Adrenal gland (tissue), 12 donors: ENCODE results near the gene SLC30A3. TPM values are rescaled to one million over a fixed set of nuclear protein-coding genes. Genes with fewer than 3 reads are reported as not detected.

Experiments used
- DNase-seq, 7 donors: peaks; one replicate each; pipeline ENCODE4 v3.0.0-alpha.2; 2019 to 2020
- H3K27ac ChIP-seq, 5 donors: fragments of 200-600 bp; sonication (generic) in 4 of 5; 1 replicate in 3 of 5; 2 replicates in 2 of 5; pipeline versions ENCODE4 v1.5.1 to v1.8.0; 2016 to 2020; ENCODE audit warnings: mild to moderate bottlenecking in 1 of 5
- H3K27me3 ChIP-seq: fragments of 200-600 bp; 2 replicates; pipeline ENCODE4 v1.8.0; 2021
- H3K36me3 ChIP-seq, 2 donors: fragments of 200-600 bp; replicated peaks in 1 of 2; 1 replicate in 1 of 2; 2 replicates in 1 of 2; pipeline versions ENCODE4 v1.5.1 to v1.8.0; 2018 to 2022
- H3K4me1 ChIP-seq, 2 donors: fragments of 200-600 bp; replicated peaks in 1 of 2; 1 replicate in 1 of 2; 2 replicates in 1 of 2; pipeline versions ENCODE4 v1.5.1 to v1.8.0; 2018 to 2021
- H3K4me3 ChIP-seq, 4 donors: fragments of 200-600 bp; sonication (generic) in 3 of 4; one replicate each; pipeline ENCODE4 v1.5.1; 2016 to 2018
- H3K9me3 ChIP-seq, 3 donors: fragments of 200-600 bp; sonication (generic) in 1 of 3; replicated peaks in 1 of 3; 1 replicate in 2 of 3; 2 replicates in 1 of 3; pipeline versions ENCODE4 v1.5.1 to v1.8.0; 2016 to 2021
- CTCF ChIP-seq, 6 experiments: fragments of 450-650 bp in 4 of 6; fragments of 200-600 bp in 2 of 6; sonication (generic) in 1 of 6; IDR thresholded peaks; 1 replicate in 5 of 6; 2 replicates in 1 of 6; pipeline versions ENCODE4 v1.5.1 to v1.8.0; 2016 to 2021; ENCODE audit warnings: antibody characterized with exemption in 6 of 6, mild to moderate bottlenecking in 2 of 6, moderate library complexity in 1 of 6
- POLR2A ChIP-seq, 2 donors: fragments of 450-650 bp; IDR thresholded peaks; one replicate each; pipeline ENCODE4 v1.6.1; 2017; ENCODE audit warnings: antibody characterized with exemption in 2 of 2, mild to moderate bottlenecking in 2 of 2, moderate library complexity in 1 of 2
- WGBS, 4 donors: extraction: QIAGEN DNeasy Blood & Tissue Kit in 2 of 4; methylation state at CpG; one replicate each; pipeline versions ENCODE4 v1.1.5 to v1.1.7; 2013 to 2017; 5-methylcytosine and 5-hydroxymethylcytosine counted together
- intact Hi-C, 2 donors: fragments of 100-400 bp; cut with DNase I; formaldehyde crosslinking; loops; one replicate each; pipeline versions ENCODE4 v1.14.1 to v1.15.0; 2022 to 2023
- polyA plus RNA-seq, 3 donors: library from polyadenylated mRNA; stranded (reverse); fragments of 200-250 nt in 2 of 3; fragments of 350-450 nt in 1 of 3; fragmentation: Illumina TruSeq in 1 of 3; extraction: RNeasy Lipid Tissue Mini Kit (QIAGEN cat#74804) in 1 of 3; gene quantifications; one replicate each; pipeline ENCODE4 v1.2.3, GENCODE V29; 2013 to 2014
- total RNA-seq, 9 donors: library from RNA; depleted of rRNA in 4 of 9; stranded (reverse); fragments of >200 nt in 4 of 9; fragments of 120-200 nt in 1 of 9; fragmentation: NEBNext Ultra II Directional in 1 of 9; extraction: Animal tissue kit (Norgen Biotek cat#: 25700) in 1 of 9; gene quantifications; one replicate each; pipeline versions ENCODE4 v1.1.0 to v1.2.4, GENCODE V29; 2013 to 2023
- donor health status: healthy with polysubstance abuse.
- donor health status: Bipolar disorder and iron deficiency.
- donor health status: DM: yes; HTN: yes; CAD: no.
- donor health status: DM: no; HTN: no; CAD: no.
- donor health status: DM: no; HTN: no; CAD: no.
- donor health status: DM: yes; HTN: yes; CAD: no.

Gene SLC30A3
- total and polyA plus RNA-seq, 12 donors, result 0.27 to 5.6 (median 1.9) TPM; not detected in 1

GRCh38 chr2:27264753-27265535, 2.1 kb upstream of the SLC30A3 start:
- 1 to 19% (median 5%) methylated on average over 9 to 56 of the region's 56 CpGs for WGBS, 4 donors
- intact Hi-C loops, result no loop called here
- TF ChIP-seq CTCF (IDR thresholded peaks at IDR 0.05) (peak in 3 of 6 experiments; percentile 38 to 57 (median 41)), POLR2A (IDR thresholded peaks at IDR 0.05) (no peak)
- no peak overlapping the region for H3K27ac ChIP-seq
- H3K9me3 ChIP-seq, result no peaks in the 10 kb centered on the region
- H3K36me3 ChIP-seq, result no peaks in the 10 kb centered on the region
- H3K4me3 ChIP-seq, result peak overlapping the region in 2 of 4 donors; percentile 16 to 67
- peak; percentile 43 to 65 (median 61) for DNase-seq
- peaks cover 23 to 37% of the 10 kb centered on the region in 2 donors for H3K4me1 ChIP-seq
- peaks cover 7% of the 10 kb centered on the region for H3K27me3 ChIP-seq

DNA sequence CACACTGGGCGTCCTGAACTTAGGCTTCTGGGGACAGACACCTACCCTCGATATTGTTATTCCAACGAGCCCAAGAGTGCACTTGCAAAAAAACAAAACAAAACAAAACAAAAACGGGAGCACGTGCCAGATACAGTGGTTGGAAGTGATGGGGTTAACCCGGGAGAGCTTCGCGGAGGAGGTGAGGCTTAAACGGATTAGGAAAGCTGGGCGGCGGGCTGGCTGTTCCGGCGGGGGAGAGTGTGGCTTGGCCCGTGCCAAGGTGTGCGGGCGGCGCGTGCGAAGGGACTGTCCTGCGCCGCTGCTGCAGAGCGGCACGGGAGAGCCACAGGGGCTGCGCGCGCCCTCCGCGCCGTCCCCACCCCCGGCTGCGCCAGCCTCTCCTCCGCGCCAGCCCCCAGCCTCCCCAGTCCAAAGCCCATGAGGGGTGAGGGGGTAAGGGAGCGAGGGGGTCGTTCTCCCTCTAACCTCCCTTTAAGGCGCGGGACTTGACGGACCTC, 1.5 kb upstream of the SLC30A3 start:
- no peaks in the 10 kb centered on the region for H3K36me3 ChIP-seq
- peaks cover 23 to 37% of the 10 kb centered on the region in 2 donors for H3K4me1 ChIP-seq
- no peak overlapping the region for H3K27ac ChIP-seq
- DNase-seq, result no peak
- H3K4me3 ChIP-seq, result peak overlapping the region in 2 of 4 donors; percentile 16 to 67
- TF ChIP-seq CTCF (IDR thresholded peaks at IDR 0.05) (no peak), POLR2A (IDR thresholded peaks at IDR 0.05) (no peak)
- H3K9me3 ChIP-seq, result no peaks in the 10 kb centered on the region
- 0 to 1% (median 1%) methylated on average over 17 to 38 of the region's 38 CpGs for WGBS, 4 donors
- intact Hi-C loops, result no loop called here
- H3K27me3 ChIP-seq, result peaks cover 7% of the 10 kb centered on the region

GRCh38 chr2:27263287-27264252, 723 bp upstream of the SLC30A3 start:
- 2 to 7% (median 2%) methylated on average over 31 to 46 of the region's 46 CpGs for WGBS, 4 donors
- intact Hi-C loops, result no loop called here
- TF ChIP-seq CTCF (IDR thresholded peaks at IDR 0.05) (no peak), POLR2A (IDR thresholded peaks at IDR 0.05) (no peak)
- Histone ChIP-seq H3K4me3 (peak overlapping the region in 2 of 4 donors; percentile 20 to 67), H3K36me3 (no peaks in the 10 kb centered on the region), H3K27me3 (peaks cover 7% of the 10 kb centered on the region), H3K9me3 (no peaks in the 10 kb centered on the region), H3K4me1 (peaks cover 23 to 37% of the 10 kb centered on the region in 2 donors), H3K27ac (no peak overlapping the region)
- DNase-seq, result no peak

DNA sequence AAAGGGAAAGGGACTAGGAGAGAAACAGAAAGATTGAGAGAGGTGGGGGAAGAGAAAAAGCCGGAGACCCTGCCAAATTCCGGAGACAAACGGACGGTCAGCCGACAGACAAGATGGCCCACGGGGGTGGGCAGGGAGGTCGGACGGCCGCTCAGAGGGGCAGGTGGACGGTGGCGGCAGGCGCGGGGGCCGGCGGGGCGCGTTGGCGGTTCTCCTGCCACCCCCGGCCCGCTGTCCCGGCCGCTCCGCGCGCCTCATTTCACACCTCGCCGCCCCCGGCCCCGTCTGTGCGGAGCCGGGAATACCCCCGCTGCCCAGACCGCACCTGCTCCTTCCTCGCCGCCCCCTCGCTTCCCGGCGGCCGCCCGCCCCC, 935 bp downstream of the SLC30A3 start:
- no peaks in the 10 kb centered on the region for H3K36me3 ChIP-seq
- H3K4me1 ChIP-seq, result peaks cover 23 to 37% of the 10 kb centered on the region in 2 donors
- no peaks in the 10 kb centered on the region for H3K9me3 ChIP-seq
- no peak overlapping the region for H3K27ac ChIP-seq
- intact Hi-C loops, result no loop called here
- H3K27me3 ChIP-seq, result peaks cover 7% of the 10 kb centered on the region
- H3K4me3 ChIP-seq, result peak overlapping the region in 2 of 4 donors; percentile 20 to 67
- no peak for DNase-seq
- WGBS, 4 donors, result 3 to 8% (median 5%) methylated on average over 16 to 40 of the region's 40 CpGs
- TF ChIP-seq POLR2A (IDR thresholded peaks at IDR 0.05), result no peak
- TF ChIP-seq CTCF (IDR thresholded peaks at IDR 0.05), result no peak
